Vagina (tissue), 2 donors: ENCODE data around the gene CEBPE.

ENCODE experiments used
- POLR2A ChIP-seq, 2 donors: fragments of 450-650 bp; IDR thresholded peaks; one replicate each; pipeline ENCODE4 v1.6.1; 2017; ENCODE audit warnings: antibody characterized with exemption in 2 of 2, mild to moderate bottlenecking in 2 of 2, moderate library complexity in 2 of 2
- POLR2AphosphoS5 ChIP-seq, 2 donors: sonication (generic); formaldehyde crosslinking; IDR thresholded peaks; one replicate each; pipeline ENCODE4 v1.9.0; 2017; ENCODE audit warnings: antibody characterized with exemption in 2 of 2, mild to moderate bottlenecking in 2 of 2, low read depth in 1 of 2; ENCODE audit not compliant: insufficient read depth in 1 of 2
- TF ChIP-seq, protein P1 (sequence below), 3 experiments: fragments of 450-650 bp in 2 of 3; fragments of 200-600 bp in 1 of 3; sonication (generic) in 1 of 3; IDR thresholded peaks; one replicate each; pipeline ENCODE4 v1.5.1; 2017 to 2019; ENCODE audit warnings: antibody characterized with exemption in 3 of 3, mild to moderate bottlenecking in 2 of 3, moderate library complexity in 2 of 3

DNA sequence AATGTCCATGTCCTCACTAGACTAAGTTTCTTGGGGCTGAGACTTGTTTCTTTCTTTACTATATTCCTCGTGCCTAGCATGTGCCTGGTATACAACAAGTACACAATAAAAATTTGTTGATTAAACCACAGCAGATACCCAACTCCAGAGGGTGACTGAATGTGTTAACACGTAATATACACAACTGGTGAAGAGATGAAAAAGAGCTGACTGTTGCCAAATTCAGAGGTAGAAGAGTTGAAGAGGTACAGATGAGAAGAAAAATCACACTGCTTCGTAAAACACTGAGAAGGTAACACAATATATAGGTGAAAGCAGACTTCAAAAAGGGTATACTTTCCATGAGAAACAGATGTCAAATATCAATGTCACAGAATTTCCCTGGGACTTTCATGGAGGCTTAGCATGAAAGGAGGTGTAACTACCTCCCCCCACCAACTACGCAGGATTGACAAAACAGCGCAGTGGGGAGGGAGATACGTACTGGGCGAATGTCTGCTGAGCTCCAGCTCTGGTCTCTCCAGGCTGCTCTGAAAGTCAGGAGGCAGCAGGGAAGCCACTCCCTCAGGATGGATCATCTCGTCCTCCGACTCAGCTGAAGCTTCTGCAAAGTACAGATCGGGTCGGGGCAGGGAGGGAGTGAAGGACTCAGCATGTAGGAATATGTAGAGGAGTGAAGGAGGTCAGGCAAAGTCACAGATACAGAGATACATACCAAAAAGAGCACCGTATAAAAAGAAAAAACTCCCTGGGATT is 29.4 kb downstream of the CEBPE start:
- TF ChIP-seq, protein P1, sequence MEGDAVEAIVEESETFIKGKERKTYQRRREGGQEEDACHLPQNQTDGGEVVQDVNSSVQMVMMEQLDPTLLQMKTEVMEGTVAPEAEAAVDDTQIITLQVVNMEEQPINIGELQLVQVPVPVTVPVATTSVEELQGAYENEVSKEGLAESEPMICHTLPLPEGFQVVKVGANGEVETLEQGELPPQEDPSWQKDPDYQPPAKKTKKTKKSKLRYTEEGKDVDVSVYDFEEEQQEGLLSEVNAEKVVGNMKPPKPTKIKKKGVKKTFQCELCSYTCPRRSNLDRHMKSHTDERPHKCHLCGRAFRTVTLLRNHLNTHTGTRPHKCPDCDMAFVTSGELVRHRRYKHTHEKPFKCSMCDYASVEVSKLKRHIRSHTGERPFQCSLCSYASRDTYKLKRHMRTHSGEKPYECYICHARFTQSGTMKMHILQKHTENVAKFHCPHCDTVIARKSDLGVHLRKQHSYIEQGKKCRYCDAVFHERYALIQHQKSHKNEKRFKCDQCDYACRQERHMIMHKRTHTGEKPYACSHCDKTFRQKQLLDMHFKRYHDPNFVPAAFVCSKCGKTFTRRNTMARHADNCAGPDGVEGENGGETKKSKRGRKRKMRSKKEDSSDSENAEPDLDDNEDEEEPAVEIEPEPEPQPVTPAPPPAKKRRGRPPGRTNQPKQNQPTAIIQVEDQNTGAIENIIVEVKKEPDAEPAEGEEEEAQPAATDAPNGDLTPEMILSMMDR (IDR thresholded peaks at IDR 0.05): no peak
- TF ChIP-seq POLR2A (IDR thresholded peaks at IDR 0.05) (no peak), POLR2AphosphoS5 (IDR thresholded peaks at IDR 0.05; ENCODE audit: insufficient read depth in 1 of 2, low read depth in 1 of 2) (no peak)
